ENCODE data around the gene FUT9.

DNA sequence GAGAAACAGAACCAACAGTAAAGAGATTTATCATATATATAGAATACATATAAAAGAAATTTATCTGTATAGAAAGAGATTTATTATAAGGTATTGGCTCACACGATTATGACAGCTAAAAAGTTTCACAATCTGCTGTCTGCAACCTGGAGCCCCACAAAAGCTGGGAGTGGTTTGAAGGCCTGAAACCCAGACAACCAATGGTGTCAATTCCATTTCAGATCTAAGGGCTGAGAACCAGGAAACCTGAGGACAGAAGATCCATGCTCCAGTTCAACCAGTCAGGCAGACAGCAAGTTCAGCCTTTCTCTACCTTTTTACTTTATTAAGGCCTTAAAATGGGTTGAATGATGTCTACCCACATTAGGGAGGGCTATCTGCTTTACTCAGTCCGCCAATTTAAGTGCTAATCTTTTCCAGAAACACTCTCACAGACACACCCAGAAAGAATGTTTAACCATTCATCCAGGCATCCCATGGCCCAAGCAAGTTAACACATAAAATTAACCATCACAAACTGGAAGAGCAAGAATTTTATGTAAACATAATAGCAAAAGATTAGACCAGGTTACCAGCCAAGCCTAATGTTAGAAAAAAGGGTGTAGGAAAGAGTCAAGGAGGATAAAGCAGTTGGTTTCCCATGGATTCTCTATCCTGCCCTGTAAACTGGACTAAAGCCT lies 170.9 kb downstream of the FUT9 start:
- TF ChIP-seq, protein P1, sequence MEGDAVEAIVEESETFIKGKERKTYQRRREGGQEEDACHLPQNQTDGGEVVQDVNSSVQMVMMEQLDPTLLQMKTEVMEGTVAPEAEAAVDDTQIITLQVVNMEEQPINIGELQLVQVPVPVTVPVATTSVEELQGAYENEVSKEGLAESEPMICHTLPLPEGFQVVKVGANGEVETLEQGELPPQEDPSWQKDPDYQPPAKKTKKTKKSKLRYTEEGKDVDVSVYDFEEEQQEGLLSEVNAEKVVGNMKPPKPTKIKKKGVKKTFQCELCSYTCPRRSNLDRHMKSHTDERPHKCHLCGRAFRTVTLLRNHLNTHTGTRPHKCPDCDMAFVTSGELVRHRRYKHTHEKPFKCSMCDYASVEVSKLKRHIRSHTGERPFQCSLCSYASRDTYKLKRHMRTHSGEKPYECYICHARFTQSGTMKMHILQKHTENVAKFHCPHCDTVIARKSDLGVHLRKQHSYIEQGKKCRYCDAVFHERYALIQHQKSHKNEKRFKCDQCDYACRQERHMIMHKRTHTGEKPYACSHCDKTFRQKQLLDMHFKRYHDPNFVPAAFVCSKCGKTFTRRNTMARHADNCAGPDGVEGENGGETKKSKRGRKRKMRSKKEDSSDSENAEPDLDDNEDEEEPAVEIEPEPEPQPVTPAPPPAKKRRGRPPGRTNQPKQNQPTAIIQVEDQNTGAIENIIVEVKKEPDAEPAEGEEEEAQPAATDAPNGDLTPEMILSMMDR (IDR thresholded peaks at IDR 0.05) = no peak
- no peak for TF ChIP-seq POLR2A (IDR thresholded peaks at IDR 0.05)
